Vagina (tissue), 2 donors: ENCODE measurements around the gene CMSS1. TPM values are rescaled to one million over a fixed set of nuclear protein-coding genes. Genes with fewer than 3 reads are reported as not detected.

Experiments used
- DNase-seq, 2 donors: peaks; one replicate each; pipeline ENCODE4 v3.0.0-alpha.2; 2017; ENCODE audit errors: extremely low spot score in 2 of 2
- H3K27ac ChIP-seq: fragments of 200-600 bp; sonication (generic); one replicate; pipeline ENCODE4 v1.5.1; 2019
- H3K27me3 ChIP-seq: fragments of 200-600 bp; sonication (generic); one replicate; pipeline ENCODE4 v1.5.1; 2019
- H3K36me3 ChIP-seq, 2 donors: fragments of 200-600 bp; sonication (generic); one replicate each; pipeline ENCODE4 v1.5.1; 2017 to 2019
- H3K4me1 ChIP-seq: fragments of 200-600 bp; sonication (generic); one replicate; pipeline ENCODE4 v1.5.1; 2019
- H3K4me3 ChIP-seq, 2 donors: fragments of 200-600 bp; sonication (generic); 1 replicate in 1 of 2; 2 replicates in 1 of 2; pipeline ENCODE4 v1.5.1; 2016 to 2019
- H3K9me3 ChIP-seq: fragments of 200-600 bp; sonication (generic); one replicate; pipeline ENCODE4 v1.5.1; 2019
- CTCF ChIP-seq, 3 experiments: fragments of 450-650 bp in 2 of 3; fragments of 200-600 bp in 1 of 3; sonication (generic) in 1 of 3; IDR thresholded peaks; one replicate each; pipeline ENCODE4 v1.5.1; 2017 to 2019; ENCODE audit warnings: antibody characterized with exemption in 3 of 3, mild to moderate bottlenecking in 2 of 3, moderate library complexity in 2 of 3
- POLR2A ChIP-seq, 2 donors: fragments of 450-650 bp; IDR thresholded peaks; one replicate each; pipeline ENCODE4 v1.6.1; 2017; ENCODE audit warnings: antibody characterized with exemption in 2 of 2, mild to moderate bottlenecking in 2 of 2, moderate library complexity in 2 of 2
- POLR2AphosphoS5 ChIP-seq, 2 donors: sonication (generic); formaldehyde crosslinking; IDR thresholded peaks; one replicate each; pipeline ENCODE4 v1.9.0; 2017; ENCODE audit warnings: antibody characterized with exemption in 2 of 2, mild to moderate bottlenecking in 2 of 2, low read depth in 1 of 2; ENCODE audit not compliant: insufficient read depth in 1 of 2
- intact Hi-C: fragments of 100-400 bp; cut with DNase I; formaldehyde crosslinking; loops from one replicate; pipeline ENCODE4 v1.15.1; 2023
- total RNA-seq: library from RNA; depleted of rRNA; stranded (reverse); fragments of >200 nt; gene quantifications from one replicate; pipeline ENCODE4 v1.2.3, GENCODE V29; 2016

The CMSS1 gene
- total RNA-seq, 1 donor from 2014 or later = 21.4 TPM

GRCh38 chr3:99952306-99952705 lies 134.6 kb downstream of the CMSS1 start:
- DNase-seq = no peak
- Histone ChIP-seq H3K4me3 (no peak overlapping the region), H3K36me3 (no peaks in the 10 kb centered on the region), H3K27me3 (no peaks in the 10 kb centered on the region), H3K4me1 (no peaks in the 10 kb centered on the region), H3K27ac (no peak overlapping the region), H3K9me3 (no peaks in the 10 kb centered on the region)
- TF ChIP-seq POLR2AphosphoS5 (IDR thresholded peaks at IDR 0.05; ENCODE audit: insufficient read depth in 1 of 2, low read depth in 1 of 2) (no peak), POLR2A (IDR thresholded peaks at IDR 0.05) (no peak), CTCF (IDR thresholded peaks at IDR 0.05) (no peak)
- intact Hi-C loops = no loop called here

GRCh38 chr3:99953596-99953995 lies 135.9 kb downstream of the CMSS1 start:
- Histone ChIP-seq H3K9me3 (no peaks in the 10 kb centered on the region), H3K27me3 (no peaks in the 10 kb centered on the region), H3K27ac (no peak overlapping the region), H3K4me1 (no peaks in the 10 kb centered on the region), H3K4me3 (no peak overlapping the region), H3K36me3 (no peaks in the 10 kb centered on the region)
- no peak for DNase-seq
- TF ChIP-seq POLR2A (IDR thresholded peaks at IDR 0.05) (no peak), CTCF (IDR thresholded peaks at IDR 0.05) (no peak), POLR2AphosphoS5 (IDR thresholded peaks at IDR 0.05; ENCODE audit: insufficient read depth in 1 of 2, low read depth in 1 of 2) (no peak)
- intact Hi-C loops = no loop called here

- Histone ChIP-seq H3K36me3 (no peaks in the 10 kb centered on the region), H3K9me3 (no peaks in the 10 kb centered on the region), H3K27ac (no peak overlapping the region), H3K4me1 (peaks cover 6% of the 10 kb centered on the region), H3K4me3 (no peak overlapping the region), H3K27me3 (no peaks in the 10 kb centered on the region)
- intact Hi-C loops = no loop called here
- DNase-seq = no peak
- TF ChIP-seq CTCF (IDR thresholded peaks at IDR 0.05) (no peak), POLR2A (IDR thresholded peaks at IDR 0.05) (no peak), POLR2AphosphoS5 (IDR thresholded peaks at IDR 0.05; ENCODE audit: insufficient read depth in 1 of 2, low read depth in 1 of 2) (no peak)
Observed at GRCh38 chr3:99954914-99955644, 137.4 kb downstream of the CMSS1 start.

GRCh38 chr3:99955773-99956562 lies 138.3 kb downstream of the CMSS1 start:
- Histone ChIP-seq H3K27me3 (no peaks in the 10 kb centered on the region), H3K4me3 (no peak overlapping the region), H3K4me1 (peaks cover 15% of the 10 kb centered on the region), H3K9me3 (no peaks in the 10 kb centered on the region), H3K27ac (no peak overlapping the region), H3K36me3 (no peaks in the 10 kb centered on the region)
- TF ChIP-seq POLR2AphosphoS5 (IDR thresholded peaks at IDR 0.05; ENCODE audit: insufficient read depth in 1 of 2, low read depth in 1 of 2) = no peak
- TF ChIP-seq CTCF (IDR thresholded peaks at IDR 0.05) = no peak
- no peak for TF ChIP-seq POLR2A (IDR thresholded peaks at IDR 0.05)
- intact Hi-C loops = no loop called here
- DNase-seq = no peak
